Trophoblast cell (in vitro differentiated cells and primary cell): ENCODE results near the gene ARHGAP26.

ENCODE experiments used
- DNase-seq, 2 donors: peaks; one replicate each; pipeline ENCODE4 v3.0.0-alpha.2; 2016
- H2AFZ ChIP-seq: 2 replicates; pipeline ENCODE4 v1.6.1; 2013; ENCODE audit warnings: low read length, moderate library complexity, mild to moderate bottlenecking; ENCODE audit not compliant: insufficient read depth, poor library complexity
- H2AK5ac ChIP-seq: 2 replicates; pipeline ENCODE4 v1.6.1; 2013; ENCODE audit warnings: mild to moderate bottlenecking, low read length
- H2BK120ac ChIP-seq: 2 replicates; pipeline ENCODE4 v1.6.1; 2013; ENCODE audit warnings: low read length, mild to moderate bottlenecking, moderate library complexity; ENCODE audit not compliant: insufficient read depth, poor library complexity
- H2BK12ac ChIP-seq: 2 replicates; pipeline ENCODE4 v1.6.1; 2013; ENCODE audit warnings: mild to moderate bottlenecking, low read length, moderate library complexity
- H2BK5ac ChIP-seq: 2 replicates; pipeline ENCODE4 v1.6.1; 2013; ENCODE audit warnings: low read length, low read depth, moderate library complexity, mild to moderate bottlenecking; ENCODE audit not compliant: poor library complexity
- H3K14ac ChIP-seq: 2 replicates; pipeline ENCODE4 v1.6.1; 2013; ENCODE audit warnings: mild to moderate bottlenecking, low read length
- H3K18ac ChIP-seq: 2 replicates; pipeline ENCODE4 v1.6.1; 2013; ENCODE audit warnings: mild to moderate bottlenecking, low read length
- H3K23ac ChIP-seq: 2 replicates; pipeline ENCODE4 v1.6.1; 2013; ENCODE audit warnings: low read length
- H3K27ac ChIP-seq: 2 replicates; pipeline ENCODE4 v1.5.1; 2013; ENCODE audit warnings: low read depth, mild to moderate bottlenecking, inconsistent platforms, low read length, moderate library complexity
- H3K27me3 ChIP-seq: 2 replicates; pipeline ENCODE4 v1.6.1; 2013; ENCODE audit warnings: inconsistent platforms, mild to moderate bottlenecking, low read length, moderate library complexity; ENCODE audit not compliant: insufficient read depth
- H3K36me3 ChIP-seq, 2 experiments: 1 replicate in 1 of 2; 2 replicates in 1 of 2; pipeline ENCODE4 v1.6.1; 2013; ENCODE audit warnings: low read length in 2 of 2, mild to moderate bottlenecking in 2 of 2, moderate library complexity in 1 of 2; ENCODE audit not compliant: insufficient read depth in 2 of 2, control insufficient read depth in 1 of 2
- H3K4ac ChIP-seq: 2 replicates; pipeline ENCODE4 v1.6.1; 2013; ENCODE audit warnings: low read depth, mild to moderate bottlenecking, low read length, moderate library complexity
- H3K4me1 ChIP-seq, 2 experiments: 1 replicate in 1 of 2; 2 replicates in 1 of 2; pipeline ENCODE4 v1.6.1; 2013; ENCODE audit warnings: low read length in 2 of 2, mild to moderate bottlenecking in 2 of 2, moderate library complexity in 1 of 2; ENCODE audit not compliant: insufficient read depth in 2 of 2, control insufficient read depth in 1 of 2
- H3K4me2 ChIP-seq: 2 replicates; pipeline ENCODE4 v1.6.1; 2013; ENCODE audit warnings: inconsistent platforms, mild to moderate bottlenecking, low read length, moderate library complexity
- H3K4me3 ChIP-seq: 2 replicates; pipeline ENCODE4 v1.5.1; 2013; ENCODE audit warnings: mild to moderate bottlenecking, low read depth, low read length, inconsistent platforms
- H3K79me1 ChIP-seq: one replicate; pipeline ENCODE4 v1.6.1; 2013; ENCODE audit warnings: low read length
- H3K79me2 ChIP-seq: 2 replicates; pipeline ENCODE4 v1.6.1; 2013; ENCODE audit warnings: low read length, mild to moderate bottlenecking; ENCODE audit not compliant: control insufficient read depth, insufficient read depth, poor library complexity
- H3K9ac ChIP-seq: 2 replicates; pipeline ENCODE4 v1.6.1; 2013; ENCODE audit warnings: mild to moderate bottlenecking, low read length
- H3K9me3 ChIP-seq: 2 replicates; pipeline ENCODE4 v1.6.1; 2013; ENCODE audit warnings: low read depth, mild to moderate bottlenecking, control low read depth, inconsistent platforms, low read length; ENCODE audit not compliant: insufficient read depth
- H4K12ac ChIP-seq: 2 replicates; pipeline ENCODE4 v1.6.1; 2013; ENCODE audit warnings: low read depth, mild to moderate bottlenecking, low read length, moderate library complexity
- H4K8ac ChIP-seq: 2 replicates; pipeline ENCODE4 v1.6.1; 2013; ENCODE audit warnings: low read depth, mild to moderate bottlenecking, low read length, moderate library complexity
- H4K91ac ChIP-seq: one replicate; pipeline ENCODE4 v1.6.1; 2013; ENCODE audit warnings: low read depth, mild to moderate bottlenecking, low read length, moderate library complexity
- WGBS: extraction: QIAGEN DNeasy Blood & Tissue Kit; methylation state at CpG from one replicate; pipeline ENCODE4 v1.1.7; 2013; ENCODE audit warnings: missing lambda C conversion rate; ENCODE audit not compliant: insufficient read length, insufficient coverage; ENCODE audit errors: extremely low coverage; 5-methylcytosine and 5-hydroxymethylcytosine counted together

ARHGAP26 gene

GRCh38 chr5:142904416-142904815 lies 134.2 kb downstream of the ARHGAP26 start:
- Histone ChIP-seq H3K4me2 (no peak overlapping the region), H2BK120ac (no peak overlapping the region), H3K4ac (no peak overlapping the region), H3K4me1 (peaks cover 21 to 25% of the 10 kb centered on the region in 2 experiments), H3K79me2 (no peaks in the 10 kb centered on the region), H3K36me3 (no peaks in the 10 kb centered on the region), H2AK5ac (no peak overlapping the region), H3K4me3 (no peak overlapping the region), H2BK12ac (no peak overlapping the region), H3K27ac (peak overlapping the region; percentile 27), H3K14ac (no peak overlapping the region), H3K23ac (no peak overlapping the region), H2AFZ (no peak overlapping the region), H3K18ac (no peak overlapping the region), H4K8ac (no peak overlapping the region), H3K79me1 (peaks cover 9% of the 10 kb centered on the region), H3K9ac (no peak overlapping the region), H4K12ac (no peak overlapping the region), H3K27me3 (no peaks in the 10 kb centered on the region), H3K9me3 (no peaks in the 10 kb centered on the region), H4K91ac (peak overlapping the region; percentile 39), H2BK5ac (no peak overlapping the region)
- no CpG with 5 or more reads among the region's 4 CpGs for WGBS
- peak; percentile 85 to 93 for DNase-seq

DNA sequence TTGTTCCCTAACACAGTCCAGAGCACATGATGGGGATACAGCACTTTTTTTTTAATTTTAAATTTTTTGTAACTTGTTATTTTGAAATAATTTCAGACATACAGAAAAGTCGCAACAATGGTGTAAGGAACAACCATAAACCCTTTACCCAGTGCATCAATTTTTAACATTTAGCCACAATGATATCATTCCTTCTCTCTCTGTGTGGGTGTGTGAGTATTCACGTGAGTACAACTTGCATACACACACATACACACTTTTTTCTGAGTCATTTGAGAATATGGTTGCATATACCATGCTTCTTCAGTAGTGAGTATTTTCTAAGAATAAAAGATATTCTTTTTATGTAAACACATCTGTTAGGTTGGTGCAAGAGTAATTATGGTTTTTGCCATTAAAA lies 135.2 kb downstream of the ARHGAP26 start:
- H3K14ac ChIP-seq = no peak overlapping the region
- H3K79me2 ChIP-seq = no peaks in the 10 kb centered on the region
- H3K27me3 ChIP-seq = no peaks in the 10 kb centered on the region
- H2BK120ac ChIP-seq = no peak overlapping the region
- H3K79me1 ChIP-seq = peaks cover 7% of the 10 kb centered on the region
- H3K9me3 ChIP-seq = no peaks in the 10 kb centered on the region
- H3K4ac ChIP-seq = no peak overlapping the region
- H3K18ac ChIP-seq = no peak overlapping the region
- no peak overlapping the region for H4K8ac ChIP-seq
- no peak overlapping the region for H2BK12ac ChIP-seq
- no peak overlapping the region for H4K91ac ChIP-seq
- H3K9ac ChIP-seq = no peak overlapping the region
- H4K12ac ChIP-seq = no peak overlapping the region
- no peak overlapping the region for H2AFZ ChIP-seq
- no peak overlapping the region for H3K27ac ChIP-seq
- no peak overlapping the region for H3K4me3 ChIP-seq
- WGBS = no CpG with 5 or more reads among the region's 2 CpGs
- H3K4me1 ChIP-seq = peaks cover 19 to 23% of the 10 kb centered on the region in 2 experiments
- no peak for DNase-seq
- H3K23ac ChIP-seq = no peak overlapping the region
- no peak overlapping the region for H3K4me2 ChIP-seq
- no peaks in the 10 kb centered on the region for H3K36me3 ChIP-seq
- no peak overlapping the region for H2BK5ac ChIP-seq
- H2AK5ac ChIP-seq = no peak overlapping the region

DNA sequence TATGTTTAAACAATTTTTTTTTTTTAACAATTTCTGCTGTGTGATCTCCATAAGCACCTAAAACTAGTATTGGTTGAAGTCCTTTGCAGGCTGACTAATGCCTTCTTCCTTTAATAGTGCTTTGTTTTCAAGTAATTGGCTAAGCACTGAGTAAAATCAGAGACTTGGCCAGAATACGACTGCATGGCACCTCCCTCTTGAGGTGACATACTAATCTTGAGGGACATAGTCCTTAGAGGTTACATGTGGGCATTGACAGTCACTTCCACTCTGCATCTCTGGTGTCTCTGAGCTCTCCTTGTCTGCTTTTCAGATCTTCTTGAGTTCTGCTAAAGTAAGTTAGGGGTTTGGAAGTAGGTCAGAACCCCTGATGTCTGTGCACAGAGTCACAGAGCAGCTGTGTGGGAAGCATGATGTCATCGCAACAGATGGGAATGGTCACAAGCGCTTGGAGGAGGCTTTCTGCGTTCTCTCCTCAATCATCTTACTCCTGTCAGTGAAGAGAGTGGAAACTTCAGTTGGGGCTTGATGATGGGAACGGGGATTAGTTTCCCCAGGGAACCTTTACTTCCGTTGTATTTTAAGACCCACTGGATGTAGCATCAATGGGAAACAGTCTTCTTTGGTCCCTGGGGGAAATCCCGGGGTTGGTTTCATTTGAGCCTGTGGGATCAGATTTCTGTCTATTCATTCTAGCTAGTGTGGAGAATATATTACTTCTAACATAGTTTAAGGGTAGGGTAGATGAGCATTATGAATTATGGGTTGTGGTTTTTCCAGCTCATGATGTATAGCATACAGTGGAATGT lies 136.9 kb downstream of the ARHGAP26 start:
- H3K27me3 ChIP-seq = no peaks in the 10 kb centered on the region
- H3K27ac ChIP-seq = no peak overlapping the region
- H3K9ac ChIP-seq = no peak overlapping the region
- no peak overlapping the region for H4K8ac ChIP-seq
- no peak overlapping the region for H3K23ac ChIP-seq
- H3K36me3 ChIP-seq = no peaks in the 10 kb centered on the region
- H3K4me1 ChIP-seq = peaks cover 11 to 12% of the 10 kb centered on the region in 2 experiments
- H3K4ac ChIP-seq = no peak overlapping the region
- no peak overlapping the region for H2AK5ac ChIP-seq
- H3K4me3 ChIP-seq = no peak overlapping the region
- H2BK5ac ChIP-seq = no peak overlapping the region
- no peak overlapping the region for H3K18ac ChIP-seq
- H4K12ac ChIP-seq = no peak overlapping the region
- DNase-seq = no peak
- no peak overlapping the region for H2BK120ac ChIP-seq
- H3K14ac ChIP-seq = no peak overlapping the region
- H2AFZ ChIP-seq = no peak overlapping the region
- H3K79me1 ChIP-seq = peaks cover 2% of the 10 kb centered on the region
- no peaks in the 10 kb centered on the region for H3K79me2 ChIP-seq
- H3K4me2 ChIP-seq = no peak overlapping the region
- H3K9me3 ChIP-seq = no peaks in the 10 kb centered on the region
- no peak overlapping the region for H2BK12ac ChIP-seq
- no peak overlapping the region for H4K91ac ChIP-seq
- WGBS = no CpG with 5 or more reads among the region's 7 CpGs

GRCh38 chr5:142908659-142909058 lies 138.5 kb downstream of the ARHGAP26 start:
- H3K23ac ChIP-seq = no peak overlapping the region
- H3K9me3 ChIP-seq = no peaks in the 10 kb centered on the region
- H3K9ac ChIP-seq = no peak overlapping the region

More at GRCh38 chr5:142908659-142909058, 138.5 kb downstream of the ARHGAP26 start:
- no peak overlapping the region for H3K14ac ChIP-seq
- no peaks in the 10 kb centered on the region for H3K79me2 ChIP-seq
- no peak overlapping the region for H3K4me3 ChIP-seq
- no CpG with 5 or more reads among the region's 3 CpGs for WGBS
- no peaks in the 10 kb centered on the region for H3K27me3 ChIP-seq
- H4K8ac ChIP-seq = no peak overlapping the region
- H2AK5ac ChIP-seq = no peak overlapping the region
- no peak overlapping the region for H3K27ac ChIP-seq
- H4K12ac ChIP-seq = no peak overlapping the region
- no peaks in the 10 kb centered on the region for H3K36me3 ChIP-seq
- no peak overlapping the region for H2BK12ac ChIP-seq
- H3K18ac ChIP-seq = no peak overlapping the region
- H2BK5ac ChIP-seq = no peak overlapping the region
- H3K4me1 ChIP-seq = peaks cover 2 to 3% of the 10 kb centered on the region in 2 experiments
- no peak overlapping the region for H4K91ac ChIP-seq
- H3K79me1 ChIP-seq = peaks cover 2% of the 10 kb centered on the region
- H2BK120ac ChIP-seq = no peak overlapping the region
- H3K4ac ChIP-seq = no peak overlapping the region
- H3K4me2 ChIP-seq = no peak overlapping the region
- H2AFZ ChIP-seq = no peak overlapping the region
- no peak for DNase-seq
